H4 (cell line): ENCODE data around the gene IFNLR1. TPM values are rescaled to one million over a fixed set of nuclear protein-coding genes. Genes with fewer than 3 reads are reported as not detected.
"Not testable (repeated sequence)": the region's sequence is repeated elsewhere in the genome, so short reads cannot be mapped to it uniquely, and the experiment has no call there.

Experiments
- DNase-seq: peaks from one replicate; pipeline ENCODE4 v3.0.0-alpha.2; 2015; ENCODE audit warnings: low spot score
- total RNA-seq: library from RNA; depleted of rRNA; stranded (reverse); fragments of >200 nt; shearing (Covaris generic); gene quantifications from 2 replicates; pipeline ENCODE4 v1.2.3, GENCODE V29; 2014; rRNA removed

IFNLR1 gene
- total RNA-seq, result 0.21 and 0.90 TPM in 2 replicates

DNA sequence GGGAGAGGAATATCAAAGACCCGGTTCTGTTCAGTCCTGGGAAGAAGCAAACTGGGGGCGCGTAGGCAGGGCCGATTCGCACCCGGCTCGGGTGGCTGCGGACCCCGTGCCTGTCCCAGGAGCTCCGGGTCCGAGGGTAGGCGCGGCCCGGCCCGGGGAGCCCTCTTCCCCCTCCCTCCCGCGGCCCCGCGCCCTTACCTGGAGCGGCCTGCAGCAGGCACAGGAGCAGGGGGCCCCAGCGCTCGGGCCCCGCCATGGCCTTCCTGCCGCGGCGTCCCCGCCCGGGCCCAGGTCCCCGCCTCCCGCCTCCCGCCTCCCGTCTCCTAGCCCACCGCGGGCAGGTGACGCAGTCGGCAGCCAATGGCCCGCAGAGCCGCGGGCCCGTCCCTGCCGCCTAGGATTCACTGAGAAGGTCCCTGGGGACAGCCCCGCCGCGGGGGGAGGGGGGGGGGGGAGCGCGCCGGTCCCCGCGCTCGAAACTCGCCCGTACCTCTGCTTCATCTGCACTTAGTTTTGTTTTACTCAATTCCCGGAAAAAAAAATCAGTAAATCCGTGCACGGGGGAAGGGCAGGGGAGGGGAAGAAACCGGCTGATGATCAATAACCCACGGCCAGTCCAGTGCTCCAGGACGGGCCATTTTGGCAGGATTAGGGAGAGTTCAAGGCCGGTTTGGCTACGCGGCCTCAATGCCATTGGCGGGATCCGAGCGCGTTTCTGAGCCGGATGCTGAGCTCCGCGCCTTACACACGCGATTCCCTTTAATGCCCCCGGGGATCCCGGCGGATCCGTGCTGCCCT lies at the start of gene IFNLR1:
Gene IFNLR1, minus strand, starts transcription at position 297 of the 798 bp plus-strand sequence. Its CDS starts 41 bp downstream, at position 256.
- DNase-seq, result no peak

GRCh38 chr1:24235921-24236788 lies 49.1 kb upstream of the IFNLR1 start:
- no peak for DNase-seq

GRCh38 chr1:24233684-24234600 lies 46.9 kb upstream of the IFNLR1 start:
- DNase-seq, result no peak

DNA sequence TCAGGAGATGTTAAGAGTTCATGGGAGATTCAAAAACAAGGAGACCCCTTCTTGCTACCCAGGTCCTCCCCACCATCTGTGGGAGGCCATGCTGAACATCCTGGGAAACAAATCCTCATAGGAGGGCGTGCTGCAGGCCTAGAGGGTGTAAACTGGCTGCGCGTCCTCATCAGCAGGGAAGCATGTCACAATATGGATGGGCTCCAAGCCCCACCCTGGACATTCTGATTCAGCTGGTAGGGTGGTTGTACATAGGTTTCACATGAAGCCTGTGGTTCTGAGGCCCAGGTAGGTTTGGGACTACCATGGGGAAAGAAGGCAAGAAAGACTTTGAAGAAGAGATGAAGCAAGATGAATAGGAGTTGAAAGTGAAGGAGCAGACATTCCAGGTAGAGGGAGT lies 44.6 kb upstream of the IFNLR1 start:
- no peak for DNase-seq

DNA sequence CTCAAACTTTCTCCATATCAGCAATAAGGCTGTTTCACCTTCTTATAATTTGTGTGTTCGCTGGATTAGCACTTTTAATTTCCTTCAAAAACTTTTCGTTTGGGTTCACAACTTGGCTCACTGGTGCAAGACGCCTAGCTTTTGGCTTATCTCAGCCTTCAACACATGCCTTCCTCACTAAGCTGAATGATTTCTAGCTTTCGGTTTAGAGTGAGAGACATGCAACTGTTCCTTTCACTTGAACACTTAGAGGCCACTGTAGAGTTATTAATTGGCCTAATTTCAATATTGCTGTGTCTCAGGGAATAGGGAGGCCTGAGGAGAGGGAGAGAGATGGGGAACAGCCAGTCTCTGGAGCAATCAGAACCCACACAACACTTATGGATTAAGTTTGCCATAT lies 41.2 kb upstream of the IFNLR1 start:
- no peak for DNase-seq

GRCh38 chr1:24226749-24227148 lies 39.7 kb upstream of the IFNLR1 start:
- DNase-seq, result no peak

- no peak for DNase-seq
Measured at GRCh38 chr1:24224761-24225160, 37.7 kb upstream of the IFNLR1 start.

- DNase-seq, result no peak
Measured at GRCh38 chr1:24224086-24224485, 37.0 kb upstream of the IFNLR1 start.

DNA sequence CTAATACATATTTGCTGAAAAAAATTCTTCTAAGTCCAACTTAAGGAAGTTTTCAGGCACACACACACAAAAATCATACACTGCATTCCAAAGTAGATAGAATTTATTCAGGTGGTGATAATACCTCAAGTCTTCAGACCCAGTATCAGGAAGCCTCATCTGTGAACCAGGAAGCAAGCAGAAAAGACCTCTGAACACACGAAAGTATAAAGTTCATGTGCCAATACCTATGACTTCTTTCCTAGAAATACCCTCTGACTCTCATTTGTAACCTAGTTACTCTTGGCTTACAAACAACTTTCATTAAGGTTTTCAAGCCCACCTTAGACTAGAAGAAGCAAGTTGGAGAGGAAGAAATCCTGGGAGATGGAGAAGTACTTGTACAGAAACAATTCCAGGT lies 35.7 kb upstream of the IFNLR1 start:
- no peak for DNase-seq

DNA sequence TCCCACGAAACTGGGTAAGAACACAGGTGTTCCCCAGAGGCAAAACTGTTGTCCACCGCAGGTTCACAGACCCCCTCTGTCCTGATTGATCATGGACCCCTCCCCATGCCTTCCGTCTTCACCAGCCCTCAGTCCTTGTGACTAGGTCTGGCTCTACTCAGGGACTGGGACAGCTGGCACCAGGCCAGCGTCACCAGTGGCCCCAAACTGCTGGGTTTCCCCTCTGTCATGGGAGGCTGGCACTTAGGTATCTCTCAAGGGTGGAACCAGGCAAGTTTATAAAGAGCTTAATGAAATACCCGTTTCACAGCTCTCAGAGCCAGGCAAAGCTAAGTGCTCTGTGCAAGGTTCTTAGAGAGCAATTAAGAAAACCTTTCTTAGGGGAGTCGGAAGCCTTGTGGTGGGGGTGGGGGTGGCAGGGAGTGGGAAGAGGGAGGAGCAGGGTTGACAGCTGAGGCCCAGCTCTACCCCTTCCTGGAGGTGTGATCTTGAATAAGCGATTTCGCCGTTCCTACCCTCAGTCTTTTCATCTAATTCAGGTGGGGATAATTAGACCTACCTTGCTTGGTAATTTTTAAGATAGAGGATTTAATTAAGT lies 35.0 kb upstream of the IFNLR1 start:
- no peak for DNase-seq

DNA sequence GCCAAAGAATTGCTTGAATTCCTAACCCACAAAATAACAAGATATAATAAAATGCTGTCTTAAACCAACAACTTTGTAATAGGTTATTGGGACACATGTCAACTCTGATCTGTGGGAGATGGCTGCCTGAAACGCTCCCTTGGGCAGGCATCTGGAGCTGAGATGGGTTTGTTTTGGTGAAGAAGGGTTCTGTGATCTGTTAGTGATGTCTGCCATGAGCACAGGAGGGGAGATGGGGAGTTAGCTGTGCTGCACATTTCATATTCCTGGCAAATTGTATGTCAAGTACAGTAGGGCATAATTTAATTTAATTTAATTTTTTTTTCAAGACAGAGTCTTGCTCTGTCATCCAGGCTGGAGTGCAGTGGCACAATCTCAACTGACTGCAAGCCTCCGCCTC lies 34.2 kb upstream of the IFNLR1 start:
- DNase-seq, result no peak

DNA sequence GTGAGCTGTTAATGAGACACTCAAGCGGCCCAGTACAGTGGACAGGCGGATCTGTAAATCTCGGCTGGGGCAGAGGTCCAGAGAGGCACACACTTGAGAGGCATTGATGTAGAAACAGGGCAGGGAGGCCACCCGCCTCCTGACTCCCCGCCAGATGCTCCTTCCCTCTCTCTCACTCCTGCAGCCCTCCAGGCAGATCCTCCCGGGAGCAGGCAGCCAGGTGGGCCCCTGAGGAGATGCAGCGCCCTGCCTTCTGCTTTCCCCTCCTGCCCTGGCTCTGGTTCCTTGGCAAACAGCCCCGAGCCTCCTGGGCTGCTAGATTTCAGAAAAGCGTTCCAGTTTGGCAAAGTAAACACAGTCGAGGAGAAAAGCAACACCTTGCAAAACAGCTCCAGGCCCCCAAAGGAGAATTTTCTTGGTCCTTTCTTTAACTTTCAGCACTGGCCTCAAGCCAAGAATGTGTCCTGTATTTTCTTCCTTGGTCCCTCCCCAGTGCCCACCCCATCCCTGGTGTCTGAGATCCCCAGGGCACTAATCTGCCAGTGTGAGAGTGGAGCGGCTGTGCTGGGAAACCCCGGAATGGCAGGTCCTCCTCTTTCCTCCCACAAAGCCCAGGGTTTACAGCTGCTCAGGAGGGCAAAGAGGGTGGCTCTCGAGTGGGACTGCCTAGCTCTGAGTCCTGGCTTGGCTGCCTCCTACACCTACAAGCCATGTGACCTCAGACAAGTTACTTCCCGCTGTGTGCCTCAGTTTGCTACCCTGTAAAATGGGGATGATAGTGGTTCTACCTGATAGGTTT lies 29.4 kb upstream of the IFNLR1 start:
- DNase-seq, result no peak

GRCh38 chr1:24215226-24215814 lies 28.2 kb upstream of the IFNLR1 start:
- DNase-seq, result no peak

DNA sequence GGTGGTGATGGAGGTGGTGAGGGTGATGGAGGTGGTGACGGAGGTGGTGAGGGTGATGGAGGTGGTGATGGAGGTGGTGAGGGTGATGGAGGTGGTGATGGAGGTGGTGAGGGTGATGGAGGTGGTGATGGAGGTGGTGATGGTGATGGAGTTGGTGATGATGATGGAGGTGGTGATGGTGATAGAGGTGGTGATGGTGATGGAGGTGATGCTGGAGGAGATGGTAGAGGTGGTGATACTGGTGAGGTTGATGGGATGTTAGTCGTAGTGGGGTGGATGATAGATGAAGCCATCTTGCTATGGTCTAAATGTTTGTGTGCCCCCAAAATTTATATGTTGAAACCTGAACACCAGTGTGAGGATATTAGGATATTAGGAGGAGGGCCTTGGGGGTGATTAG lies 25.3 kb upstream of the IFNLR1 start:
- DNase-seq, result no peak

DNA sequence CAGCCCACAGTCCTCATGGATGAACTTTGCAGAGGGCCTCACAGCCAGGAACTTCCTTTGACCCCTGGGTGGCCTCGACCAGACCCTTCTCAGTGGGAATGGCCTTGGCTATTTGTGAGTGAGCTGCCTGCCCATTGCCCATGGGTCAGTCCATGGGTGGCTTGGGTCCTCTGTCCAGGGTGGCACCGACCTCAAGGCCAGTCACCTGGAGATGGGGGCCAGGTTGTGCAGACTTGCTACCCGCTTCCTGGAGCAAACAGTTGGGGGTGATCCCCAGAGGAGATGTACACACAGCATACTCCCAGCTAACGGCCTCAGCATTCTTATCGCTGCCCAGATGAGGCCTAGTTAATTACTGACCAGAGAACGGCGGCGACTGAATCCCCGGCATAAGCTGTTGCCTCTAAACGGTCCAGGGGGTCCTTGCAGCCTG lies 23.1 kb upstream of the IFNLR1 start:
- DNase-seq, result no peak

GRCh38 chr1:24209097-24209496 lies 22.0 kb upstream of the IFNLR1 start:
- DNase-seq, result no peak

GRCh38 chr1:24207709-24208108 lies 20.6 kb upstream of the IFNLR1 start:
- no peak for DNase-seq

- DNase-seq, result not testable (repeated sequence)
Measured at GRCh38 chr1:24207395-24207687, 20.3 kb upstream of the IFNLR1 start.

- DNase-seq, result no peak
Measured at GRCh38 chr1:24206516-24207394, 19.7 kb upstream of the IFNLR1 start.
